ENCODE results near the gene RANBP17. TPM values are rescaled to one million over a fixed set of nuclear protein-coding genes. Genes with fewer than 3 reads are reported as not detected.

RANBP17 gene
- total and polyA plus RNA-seq, 2 of the 4 experiments (the other 2 are of a cell fraction), result 8.2 to 29.0 TPM

DNA sequence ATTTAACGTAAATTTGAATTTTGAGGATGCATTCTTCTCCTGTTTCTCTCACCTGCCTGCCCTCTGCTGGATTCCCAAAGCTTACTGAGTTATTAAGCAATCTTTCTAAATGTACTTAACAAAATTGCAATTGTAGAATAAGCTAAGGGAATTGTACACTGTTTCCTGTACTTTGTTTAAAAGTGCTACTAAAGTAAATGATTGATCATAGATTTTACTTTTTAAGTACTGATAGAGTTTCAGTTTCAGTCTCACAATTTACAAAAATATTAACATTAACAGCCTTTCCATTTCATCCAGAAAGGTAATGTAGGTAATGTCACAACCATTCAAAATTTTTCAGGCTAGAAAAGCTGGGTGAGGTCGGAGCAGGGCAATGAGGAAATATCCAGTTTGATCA, 4.8 kb upstream of the RANBP17 start:
- no peak for TF ChIP-seq MAZ (IDR thresholded peaks at IDR 0.05; ENCODE audit: borderline replicate concordance, low read depth, low read length)
- TF ChIP-seq RAD21 (IDR thresholded peaks at IDR 0.05; ENCODE audit: low read length), result no peak
- TF ChIP-seq MXI1 (IDR thresholded peaks at IDR 0.05; ENCODE audit: borderline replicate concordance, low read depth, low read length), result no peak
- TF ChIP-seq MAFK (IDR thresholded peaks at IDR 0.05; ENCODE audit: low read depth, low read length), result no peak
- TF ChIP-seq, protein P1, sequence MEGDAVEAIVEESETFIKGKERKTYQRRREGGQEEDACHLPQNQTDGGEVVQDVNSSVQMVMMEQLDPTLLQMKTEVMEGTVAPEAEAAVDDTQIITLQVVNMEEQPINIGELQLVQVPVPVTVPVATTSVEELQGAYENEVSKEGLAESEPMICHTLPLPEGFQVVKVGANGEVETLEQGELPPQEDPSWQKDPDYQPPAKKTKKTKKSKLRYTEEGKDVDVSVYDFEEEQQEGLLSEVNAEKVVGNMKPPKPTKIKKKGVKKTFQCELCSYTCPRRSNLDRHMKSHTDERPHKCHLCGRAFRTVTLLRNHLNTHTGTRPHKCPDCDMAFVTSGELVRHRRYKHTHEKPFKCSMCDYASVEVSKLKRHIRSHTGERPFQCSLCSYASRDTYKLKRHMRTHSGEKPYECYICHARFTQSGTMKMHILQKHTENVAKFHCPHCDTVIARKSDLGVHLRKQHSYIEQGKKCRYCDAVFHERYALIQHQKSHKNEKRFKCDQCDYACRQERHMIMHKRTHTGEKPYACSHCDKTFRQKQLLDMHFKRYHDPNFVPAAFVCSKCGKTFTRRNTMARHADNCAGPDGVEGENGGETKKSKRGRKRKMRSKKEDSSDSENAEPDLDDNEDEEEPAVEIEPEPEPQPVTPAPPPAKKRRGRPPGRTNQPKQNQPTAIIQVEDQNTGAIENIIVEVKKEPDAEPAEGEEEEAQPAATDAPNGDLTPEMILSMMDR (conservative IDR thresholded peaks at IDR 0.05; ENCODE audit: low read depth, low read length), result no peak
- no peak for TF ChIP-seq NFE2L2 (IDR thresholded peaks at IDR 0.05; ENCODE audit: low read depth, low read length)
- Histone ChIP-seq H2BK5ac (ENCODE audit: low read depth, low read length, poor library complexity, severe bottlenecking) (no peak overlapping the region), H2AK5ac (ENCODE audit: low read depth, low read length) (no peak overlapping the region), H3K4ac (ENCODE audit: low read depth, low read length) (no peak overlapping the region), H3K79me1 (ENCODE audit: low read depth in 1 of 2, low read length in 2 of 2) (no peaks in the 10 kb centered on the region), H4K5ac (ENCODE audit: low read depth, low read length) (no peak overlapping the region), H2BK15ac (ENCODE audit: low read depth, low read length) (no peak overlapping the region), H2BK20ac (ENCODE audit: low read depth, low read length) (no peak overlapping the region), H3K27me3 (ENCODE audit: control insufficient read depth, insufficient read depth, low read length) (no peaks in the 10 kb centered on the region), H3K23ac (ENCODE audit: low read depth, low read length) (no peak overlapping the region), H4K91ac (ENCODE audit: insufficient read depth, low read depth, low read length) (no peak overlapping the region), H3K9me3 (ENCODE audit: control insufficient read depth, insufficient read depth, low read length) (peaks cover 11% of the 10 kb centered on the region), H3K4me2 (ENCODE audit: low read depth, low read length) (no peak overlapping the region), H3K36me3 (ENCODE audit: control insufficient read depth, insufficient read depth, low read length) (no peaks in the 10 kb centered on the region), H2AFZ (replicated peaks; ENCODE audit: low read length, poor library complexity) (no peak overlapping the region), H3K56ac (ENCODE audit: extremely low read depth, insufficient read depth, low read length) (no peak overlapping the region), H4K8ac (ENCODE audit: low read depth in 2 of 2, low read length in 2 of 2) (no peak overlapping the region), H3K4me1 (ENCODE audit: control insufficient read depth, insufficient read depth, low read length) (peaks cover 3% of the 10 kb centered on the region; the same call in 1 of the 2 replicates), H3K9ac (ENCODE audit: low read depth, low read length) (no peak overlapping the region), H3K18ac (ENCODE audit: low read depth, low read length) (no peak overlapping the region), H3K14ac (replicated peaks; ENCODE audit: low read depth, low read length) (no peak overlapping the region), H3K4me3 (ENCODE audit: insufficient read depth, low read depth, low read length) (no peak overlapping the region), H2AK9ac (replicated peaks; ENCODE audit: low read depth, low read length, poor library complexity) (no peak overlapping the region), H4K20me1 (ENCODE audit: insufficient read depth, low read length) (no peaks in the 10 kb centered on the region), H2BK120ac (ENCODE audit: low read depth, low read length) (no peak overlapping the region), H3K9me1 (ENCODE audit: insufficient read depth, low read length) (no peaks in the 10 kb centered on the region), H3K27ac (ENCODE audit: insufficient read depth, low read length) (no peak overlapping the region)
- BruUV-seq (replicated peaks), result no TSS peak
- no CpG with 5 or more reads among the region's 2 CpGs for WGBS, 2 experiments (ENCODE audit: extremely low coverage in 2 of 2, insufficient read length in 1 of 2)
- DNase-seq, result no peak
- ChIA-PET CTCF (no interaction called here), POLR2A (ENCODE audit: unreplicated experiment) (no interaction called here)
- no peak for ATAC-seq (ENCODE audit: low read depth)
- in situ Hi-C loops (cut with MboI; ENCODE audit: low sequenced_read_pairs), result no loop called here
- intact Hi-C loops (cut with micrococcal nuclease), result no loop called here
- dilution Hi-C loops (cut with HindIII; ENCODE audit: low sequenced_read_pairs, unreplicated experiment), result no loop called here

Measured in IMR-90 (cell line).